Activated naive CD4-positive, alpha-beta T cell treated with anti-CD3 and anti-CD28 coated beads for 36 hours (primary cell): ENCODE results near the gene NEDD9. TPM values are rescaled to one million over a fixed set of nuclear protein-coding genes. Genes with fewer than 3 reads are reported as not detected.

ENCODE experiments used
- CTCF ChIA-PET: fragments of 350-600 bp; sonication (Branson Sonifier 250); formaldehyde crosslinking; loops from one replicate; lab custom pipeline; 2021; ENCODE audit warnings: antibody characterized with exemption; lab: Charles Lee
- DNase-seq: peaks from one replicate; pipeline ENCODE4 v3.0.0-alpha.2; 2020
- H3K27ac Mint-ChIP-seq: one replicate; pipeline ENCODE4 v1.8.0; 2021; ENCODE audit warnings: mild to moderate bottlenecking, mixed read lengths
- H3K27me3 Mint-ChIP-seq: one replicate; pipeline ENCODE4 v1.8.0; 2021; ENCODE audit warnings: low read depth, mixed read lengths
- H3K36me3 Mint-ChIP-seq: one replicate; pipeline ENCODE4 v1.8.0; 2021; ENCODE audit warnings: low read depth, mixed read lengths
- H3K4me1 Mint-ChIP-seq: one replicate; pipeline ENCODE4 v1.8.0; 2021; ENCODE audit warnings: low read depth, mixed read lengths
- H3K4me3 Mint-ChIP-seq: one replicate; pipeline ENCODE4 v1.8.0; 2021; ENCODE audit warnings: mild to moderate bottlenecking, moderate library complexity, mixed read lengths
- H3K9me3 Mint-ChIP-seq: one replicate; pipeline ENCODE4 v1.8.0; 2021; ENCODE audit warnings: mixed read lengths
- intact Hi-C: fragments of 100-400 bp; cut with micrococcal nuclease; formaldehyde crosslinking; loops from one replicate; pipeline ENCODE4 v1.15.1; 2023
- total RNA-seq, 2 experiments: library from RNA; stranded (reverse); gene quantifications; one replicate each; pipeline ENCODE4 v1.2.3, GENCODE V29; 2021

Gene NEDD9
- total RNA-seq, 2 experiments from 2014 or later = 17.5 to 18.8 TPM

DNA sequence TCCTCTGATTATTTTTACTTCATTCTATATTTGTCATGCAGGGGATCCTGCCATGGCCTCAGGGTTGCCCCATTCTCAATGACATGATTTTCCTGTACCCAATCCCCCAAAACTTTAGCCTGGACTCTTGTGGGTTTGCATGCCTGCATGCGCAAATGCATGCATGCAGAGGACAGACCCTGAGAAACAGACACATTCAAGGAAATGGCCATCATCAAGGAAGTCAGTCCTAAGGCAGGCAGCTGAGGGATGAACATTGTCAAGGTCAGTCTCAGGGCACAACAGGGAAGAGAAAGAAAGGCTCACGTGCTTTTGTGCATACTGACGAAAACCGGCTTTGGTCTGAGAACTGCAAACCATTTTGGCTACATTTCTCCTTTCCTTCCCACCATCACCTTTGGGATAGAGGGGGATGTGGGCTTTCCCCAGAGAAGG, 13.1 kb downstream of the NEDD9 start:
- DNase-seq = no peak
- H3K4me1 Mint-ChIP-seq = peaks cover 29% of the 10 kb centered on the region
- intact Hi-C loops = no loop called here
- peaks cover 3% of the 10 kb centered on the region for H3K36me3 Mint-ChIP-seq
- no peak overlapping the region for H3K27ac Mint-ChIP-seq
- CTCF ChIA-PET = interaction anchor here (1.2 kb wide), 1 partner anchor 107 kb away, joined by 3 read pairs; no protein-coding TSS in a partner anchor
- H3K4me3 Mint-ChIP-seq = no peak overlapping the region
- no peaks in the 10 kb centered on the region for H3K27me3 Mint-ChIP-seq
- no peaks in the 10 kb centered on the region for H3K9me3 Mint-ChIP-seq

DNA sequence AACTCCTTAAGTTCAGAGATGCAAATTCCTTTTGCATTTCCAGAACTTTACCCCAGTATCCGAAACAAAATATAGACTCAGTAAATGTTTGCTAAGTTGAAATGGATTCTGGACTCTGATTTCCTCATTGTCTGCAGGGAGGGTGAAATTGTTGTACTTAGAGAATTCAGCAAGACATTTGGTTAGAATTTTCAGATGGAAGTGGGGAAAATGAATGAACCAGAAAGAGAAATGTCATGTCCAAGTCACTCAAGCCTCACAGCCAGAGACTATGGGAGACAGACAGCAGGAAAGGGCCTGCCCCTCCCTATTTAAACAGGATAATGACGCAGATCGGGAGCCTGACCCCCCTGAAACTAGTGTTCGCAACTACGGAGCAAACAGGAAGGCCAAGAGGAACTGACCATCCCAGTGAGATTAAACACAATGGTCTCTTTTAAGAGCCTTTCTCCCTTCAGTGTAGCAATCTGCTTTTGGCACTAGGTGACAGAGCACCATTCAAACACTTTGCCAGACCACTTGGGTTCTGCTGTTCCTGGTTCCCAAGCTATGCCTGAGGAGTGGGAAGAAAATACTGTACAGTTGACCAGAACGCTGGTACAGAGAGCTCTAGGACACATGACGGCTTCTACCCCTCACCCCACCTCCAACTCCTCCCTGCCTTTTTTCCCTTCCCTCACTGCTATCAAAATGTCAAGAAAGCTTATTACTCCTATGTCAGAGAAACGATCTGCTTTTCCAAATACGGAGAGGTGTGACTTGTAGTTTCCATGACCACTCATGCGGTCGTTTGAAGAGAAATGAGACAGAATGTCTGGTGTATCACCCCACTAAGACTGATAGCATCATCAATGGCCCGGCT, 13.7 kb downstream of the NEDD9 start:
- CTCF ChIA-PET = interaction anchor here (1.2 kb wide), 1 partner anchor 106 kb away, joined by 3 read pairs; no protein-coding TSS in a partner anchor
- no peak overlapping the region for H3K27ac Mint-ChIP-seq
- peaks cover 23% of the 10 kb centered on the region for H3K4me1 Mint-ChIP-seq
- no peaks in the 10 kb centered on the region for H3K9me3 Mint-ChIP-seq
- no peak overlapping the region for H3K4me3 Mint-ChIP-seq
- H3K36me3 Mint-ChIP-seq = peaks cover 3% of the 10 kb centered on the region
- peak; percentile 35 for DNase-seq
- no peaks in the 10 kb centered on the region for H3K27me3 Mint-ChIP-seq
- intact Hi-C loops = no loop called here

GRCh38 chr6:11218102-11218442, 14.4 kb downstream of the NEDD9 start:
- Mint-ChIP-seq H3K4me1 (peaks cover 17% of the 10 kb centered on the region), H3K36me3 (peaks cover 7% of the 10 kb centered on the region), H3K27me3 (no peaks in the 10 kb centered on the region), H3K4me3 (no peak overlapping the region), H3K27ac (no peak overlapping the region), H3K9me3 (no peaks in the 10 kb centered on the region)
- intact Hi-C loops = no loop called here
- DNase-seq = no peak
- CTCF ChIA-PET = no interaction called here

GRCh38 chr6:11217360-11218101, 14.9 kb downstream of the NEDD9 start:
- Mint-ChIP-seq H3K27me3 (no peaks in the 10 kb centered on the region), H3K4me3 (no peak overlapping the region), H3K9me3 (no peaks in the 10 kb centered on the region), H3K27ac (no peak overlapping the region), H3K36me3 (peaks cover 10% of the 10 kb centered on the region), H3K4me1 (peaks cover 16% of the 10 kb centered on the region)
- CTCF ChIA-PET = interaction anchor here (0.6 kb wide), 1 partner anchor 10 kb away, joined by 3 read pairs; no protein-coding TSS in a partner anchor
- intact Hi-C loops = no loop called here
- DNase-seq = no peak

DNA sequence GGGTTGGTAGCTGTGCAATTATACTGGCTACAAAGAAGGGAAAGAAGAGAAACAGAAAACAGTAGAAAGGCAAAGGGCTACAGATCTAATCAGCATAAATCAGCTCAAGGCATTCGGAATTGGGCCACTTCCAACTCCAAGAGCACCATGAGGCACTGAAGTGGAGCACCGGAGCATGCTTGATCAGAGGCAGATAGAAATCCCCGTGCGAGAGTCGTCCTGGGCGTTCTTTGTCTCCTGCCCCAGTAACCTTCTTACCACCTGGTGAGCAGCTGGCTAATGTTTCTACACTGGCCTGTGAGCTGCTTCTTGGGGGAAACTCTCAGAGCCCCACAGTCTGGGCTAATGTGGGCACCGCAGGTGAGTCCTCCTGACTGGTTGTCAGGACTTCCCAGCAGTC, 16.7 kb downstream of the NEDD9 start:
- CTCF ChIA-PET = interaction anchor here (0.6 to 0.9 kb wide), 3 partner anchors 110 to 280 kb away, joined by 3 read pairs; no protein-coding TSS in a partner anchor
- intact Hi-C loops = no loop called here
- peaks cover 13% of the 10 kb centered on the region for H3K36me3 Mint-ChIP-seq
- H3K4me3 Mint-ChIP-seq = no peak overlapping the region
- H3K9me3 Mint-ChIP-seq = no peaks in the 10 kb centered on the region
- H3K27me3 Mint-ChIP-seq = no peaks in the 10 kb centered on the region
- DNase-seq = no peak
- H3K27ac Mint-ChIP-seq = no peak overlapping the region
- peaks cover 21% of the 10 kb centered on the region for H3K4me1 Mint-ChIP-seq

DNA sequence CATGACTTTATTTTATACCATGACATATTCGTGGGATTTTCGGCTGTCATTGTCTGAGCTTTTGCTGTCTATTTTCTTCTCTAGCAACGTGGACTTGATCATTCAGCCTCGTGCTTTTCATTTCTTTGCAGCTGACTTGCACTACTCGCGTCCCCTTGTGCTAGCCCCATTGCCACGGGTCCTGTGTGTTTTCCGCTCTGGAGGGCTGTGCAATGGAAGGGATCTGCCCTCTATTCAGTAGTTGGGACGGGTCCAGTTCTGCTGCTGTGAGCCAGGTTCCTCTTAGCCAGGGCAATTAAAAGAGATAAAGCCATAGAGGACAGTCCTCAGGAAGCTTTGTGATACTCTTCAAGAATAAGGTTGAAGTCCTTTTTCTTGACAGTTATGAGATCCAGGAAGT, 17.6 kb downstream of the NEDD9 start:
- CTCF ChIA-PET = interaction anchor here (0.7 kb wide), 1 partner anchor 165 kb away, joined by 3 read pairs; no protein-coding TSS in a partner anchor
- intact Hi-C loops = no loop called here
- H3K27ac Mint-ChIP-seq = no peak overlapping the region

GRCh38 chr6:11214084-11214833, 18.2 kb downstream of the NEDD9 start:
- Mint-ChIP-seq H3K4me1 (peaks cover 20% of the 10 kb centered on the region), H3K27ac (no peak overlapping the region), H3K36me3 (peaks cover 13% of the 10 kb centered on the region), H3K4me3 (no peak overlapping the region), H3K9me3 (no peaks in the 10 kb centered on the region), H3K27me3 (no peaks in the 10 kb centered on the region)
- CTCF ChIA-PET = interaction anchor here (1.1 kb wide), 1 partner anchor 282 kb away, joined by 3 read pairs; no protein-coding TSS in a partner anchor
- intact Hi-C loops = no loop called here
- DNase-seq = no peak

More for the DNA sequence above, 17.6 kb downstream of the NEDD9 start:
- no peak overlapping the region for H3K4me3 Mint-ChIP-seq
- peaks cover 13% of the 10 kb centered on the region for H3K36me3 Mint-ChIP-seq
- H3K4me1 Mint-ChIP-seq = peaks cover 21% of the 10 kb centered on the region
- no peak for DNase-seq
- no peaks in the 10 kb centered on the region for H3K27me3 Mint-ChIP-seq
- no peaks in the 10 kb centered on the region for H3K9me3 Mint-ChIP-seq

GRCh38 chr6:11213422-11214021, 18.9 kb downstream of the NEDD9 start:
- Mint-ChIP-seq H3K9me3 (no peaks in the 10 kb centered on the region), H3K27ac (no peak overlapping the region), H3K4me1 (peaks cover 21% of the 10 kb centered on the region), H3K4me3 (no peak overlapping the region), H3K36me3 (peaks cover 14% of the 10 kb centered on the region), H3K27me3 (no peaks in the 10 kb centered on the region)
- intact Hi-C loops = no loop called here
- CTCF ChIA-PET = interaction anchor here (1.1 to 1.4 kb wide), 2 partner anchors 41 to 283 kb away, joined by 3 read pairs; no protein-coding TSS in a partner anchor
- no peak for DNase-seq

GRCh38 chr6:11212664-11213063, 19.8 kb downstream of the NEDD9 start:
- CTCF ChIA-PET = interaction anchor here (0.6 to 1.4 kb wide), 3 partner anchors 14 to 114 kb away, joined by 3 to 4 read pairs (median 3); no protein-coding TSS in a partner anchor

GRCh38 chr6:11211254-11211653, 21.2 kb downstream of the NEDD9 start:
- Mint-ChIP-seq H3K36me3 (peaks cover 19% of the 10 kb centered on the region), H3K4me1 (peaks cover 22% of the 10 kb centered on the region), H3K9me3 (no peaks in the 10 kb centered on the region), H3K27ac (no peak overlapping the region), H3K27me3 (no peaks in the 10 kb centered on the region), H3K4me3 (no peak overlapping the region)
- no peak for DNase-seq
- CTCF ChIA-PET = no interaction called here
- intact Hi-C loops = no loop called here

More at GRCh38 chr6:11212664-11213063, 19.8 kb downstream of the NEDD9 start:
- no peak for DNase-seq
- Mint-ChIP-seq H3K4me3 (no peak overlapping the region), H3K4me1 (peaks cover 23% of the 10 kb centered on the region), H3K27me3 (no peaks in the 10 kb centered on the region), H3K9me3 (no peaks in the 10 kb centered on the region), H3K27ac (no peak overlapping the region), H3K36me3 (peaks cover 16% of the 10 kb centered on the region)
- intact Hi-C loops = no loop called here

- CTCF ChIA-PET = interaction anchor here (0.6 to 0.9 kb wide), 2 partner anchors 135 to 1285 kb away, joined by 3 read pairs; no protein-coding TSS in a partner anchor
- H3K36me3 Mint-ChIP-seq = peaks cover 19% of the 10 kb centered on the region
- no peak overlapping the region for H3K27ac Mint-ChIP-seq
- DNase-seq = no peak
- no peaks in the 10 kb centered on the region for H3K27me3 Mint-ChIP-seq
- H3K9me3 Mint-ChIP-seq = no peaks in the 10 kb centered on the region
- peaks cover 22% of the 10 kb centered on the region for H3K4me1 Mint-ChIP-seq
- intact Hi-C loops = no loop called here
- no peak overlapping the region for H3K4me3 Mint-ChIP-seq
Measured at GRCh38 chr6:11210386-11211138, 21.9 kb downstream of the NEDD9 start.
